SK-N-SH (cell line): ENCODE results near the gene NRBP1. TPM values are rescaled to one million over a fixed set of nuclear protein-coding genes. Genes with fewer than 3 reads are reported as not detected.
A peak's percentile ranks its signal among the peaks of the same experiment; 100 is the strongest.

Source experiments
- CTCF ChIA-PET: fragments of 300-600, 350-600 bp; formaldehyde crosslinking; extraction: SDS; loops from one replicate; lab custom pipeline; 2021; lab: Yijun Ruan, JAX
- POLR2A ChIA-PET: fragments of 350-600 bp; sonication (Branson Sonifier 250); formaldehyde crosslinking; extraction: SDS; loops from one replicate; lab custom pipeline; 2020; ENCODE audit warnings: antibody characterized with exemption, inconsistent platforms; lab: Yijun Ruan, JAX
- DNase-seq: peaks from one replicate; pipeline ENCODE4 v3.0.0; 2012
- H2AFZ ChIP-seq: fragments of 200-600 bp; sonication (generic); 2 replicates; pipeline ENCODE4 v1.8.1; 2016; ENCODE audit warnings: antibody characterized with exemption, mild to moderate bottlenecking, low read depth
- H3F3A ChIP-seq: fragments of 200-600 bp; sonication (generic); replicated peaks from 2 replicates; pipeline ENCODE3; 2016; ENCODE audit warnings: antibody characterized with exemption, mild to moderate bottlenecking; ENCODE audit not compliant: insufficient read depth
- H3K27ac ChIP-seq, 2 experiments: fragments of 200-500 bp in 1 of 2; fragments of 200-600 bp in 1 of 2; sonication (Bioruptor generic) in 1 of 2; sonication (generic), shearing (Covaris generic) in 1 of 2; 2 replicates each; pipeline versions ENCODE4 v1.5.1 to v1.6.1; 2014 to 2016; ENCODE audit warnings: low read depth in 2 of 2, inconsistent platforms in 1 of 2, low read length in 1 of 2, mild to moderate bottlenecking in 1 of 2, mixed read lengths in 1 of 2
- H3K27me3 ChIP-seq: fragments of 200-600 bp; sonication (generic), shearing (Covaris generic); 2 replicates; pipeline ENCODE4 v1.6.1; 2016; ENCODE audit warnings: mixed run types; ENCODE audit not compliant: insufficient read depth
- H3K36me3 ChIP-seq, 2 experiments: fragments of 200-500 bp in 1 of 2; fragments of 200-600 bp in 1 of 2; sonication (Bioruptor generic) in 1 of 2; sonication (generic) in 1 of 2; replicated peaks in 1 of 2; 2 replicates each; pipeline versions ENCODE3 to v1.5.1; 2014 to 2016; ENCODE audit warnings: low read length in 1 of 2, mild to moderate bottlenecking in 1 of 2; ENCODE audit not compliant: insufficient read depth in 2 of 2, control insufficient read depth in 1 of 2
- H3K4me1 ChIP-seq, 2 experiments: fragments of 200-500 bp in 1 of 2; fragments of 200-600 bp in 1 of 2; sonication (Bioruptor generic) in 1 of 2; sonication (generic), shearing (Covaris generic) in 1 of 2; 2 replicates each; pipeline versions ENCODE4 v1.5.1 to v1.6.1; 2014 to 2016; ENCODE audit warnings: low read depth in 1 of 2, low read length in 1 of 2, mixed run types in 1 of 2; ENCODE audit not compliant: insufficient read depth in 2 of 2, control insufficient read depth in 1 of 2
- H3K4me2 ChIP-seq: fragments of 200-600 bp; sonication (generic), shearing (Covaris generic); 2 replicates; pipeline ENCODE4 v1.6.1; 2017; ENCODE audit warnings: mixed run types
- H3K4me3 ChIP-seq, 2 experiments: fragments of 200-500 bp in 1 of 2; fragments of 200-600 bp in 1 of 2; sonication (Bioruptor generic) in 1 of 2; sonication (generic), shearing (Covaris generic) in 1 of 2; 2 replicates each; pipeline versions ENCODE4 v1.5.1 to v1.8.1; 2014 to 2016; ENCODE audit warnings: low read depth in 2 of 2, inconsistent platforms in 1 of 2, low read length in 1 of 2, mild to moderate bottlenecking in 1 of 2, mixed read lengths in 1 of 2, moderate library complexity in 1 of 2
- H3K79me2 ChIP-seq: fragments of 200-600 bp; sonication (generic); 2 replicates; pipeline ENCODE4 v1.8.1; 2017; ENCODE audit warnings: mild to moderate bottlenecking; ENCODE audit not compliant: insufficient read depth
- H3K9ac ChIP-seq: fragments of 200-600 bp; sonication (generic); 2 replicates; pipeline ENCODE4 v1.6.1; 2017; ENCODE audit warnings: mixed run types
- H3K9me2 ChIP-seq: fragments of 200-600 bp; sonication (generic); 2 replicates; pipeline ENCODE4 v1.6.1; 2017; ENCODE audit warnings: mixed run types
- H3K9me3 ChIP-seq: fragments of 200-600 bp; sonication (generic); 2 replicates; pipeline ENCODE4 v1.6.1; 2017; ENCODE audit warnings: mixed run types, mild to moderate bottlenecking, moderate library complexity
- H4K20me1 ChIP-seq: fragments of 200-600 bp; sonication (generic); 2 replicates; pipeline ENCODE4 v1.6.1; 2017; ENCODE audit warnings: mild to moderate bottlenecking, mixed run types; ENCODE audit not compliant: insufficient read depth
- CHD2 ChIP-seq: fragments of 150-350 bp; IDR thresholded peaks from 2 replicates; pipeline ENCODE4 v1.6.1; 2018; ENCODE audit warnings: low read length; ENCODE audit not compliant: partially characterized antibody
- FOSL2 ChIP-seq: IDR thresholded peaks from 2 replicates; pipeline ENCODE4 v1.4.0; 2012; ENCODE audit warnings: low read depth, mild to moderate bottlenecking, moderate library complexity, borderline replicate concordance
- FOXM1 ChIP-seq: IDR thresholded peaks from 2 replicates; pipeline ENCODE4 v1.4.0; 2012; ENCODE audit warnings: low read depth, mild to moderate bottlenecking
- GABPA ChIP-seq: IDR thresholded peaks from 2 replicates; pipeline ENCODE4 v1.4.0; 2012; ENCODE audit warnings: low read depth, mild to moderate bottlenecking
- NFIC ChIP-seq: IDR thresholded peaks from 2 replicates; pipeline ENCODE4 v1.4.0; 2012; ENCODE audit warnings: borderline replicate concordance
- RXRA ChIP-seq: IDR thresholded peaks from 2 replicates; pipeline ENCODE4 v1.4.0; 2012; ENCODE audit warnings: low read depth, mild to moderate bottlenecking, borderline replicate concordance
- SMC3 ChIP-seq: IDR thresholded peaks from 2 replicates; pipeline ENCODE4 v1.6.1; 2012; ENCODE audit warnings: low read depth, low read length, improper control_type of control experiment
- TAF1 ChIP-seq: IDR thresholded peaks from 2 replicates; pipeline ENCODE4 v1.6.1; 2012; ENCODE audit warnings: low read depth, mild to moderate bottlenecking, low read length, moderate library complexity, borderline replicate concordance
- WGBS: methylation state at CpG from one replicate; pipeline ENCODE4 v1.1.6; 2017; ENCODE audit warnings: low lambda C conversion rate; 5-methylcytosine and 5-hydroxymethylcytosine counted together
- polyA plus RNA-seq, 3 experiments: library from polyadenylated mRNA; depleted of rRNA; stranded (reverse); fragments of >200 nt; gene quantifications; 2 replicates each; pipeline ENCODE4 v1.2.3, GENCODE V29; 2012
- TF ChIP-seq, protein P1 (sequence below): IDR thresholded peaks from 2 replicates; pipeline ENCODE4 v1.6.1; 2012; ENCODE audit warnings: mild to moderate bottlenecking, low read depth, low read length, moderate library complexity
- TF ChIP-seq, protein P2 (sequence below): fragments of 150-350 bp; IDR thresholded peaks from 2 replicates; pipeline ENCODE4 v1.6.1; 2017; ENCODE audit warnings: antibody characterized with exemption, low read length, low read depth, borderline replicate concordance
- TF ChIP-seq, protein P3 (sequence below): IDR thresholded peaks from 2 replicates; pipeline ENCODE4 v1.4.0; 2012; ENCODE audit warnings: low read depth, borderline replicate concordance
- TF ChIP-seq, protein P4 (sequence below): IDR thresholded peaks from 2 replicates; pipeline ENCODE4 v1.4.0; 2012; ENCODE audit warnings: low read depth

Gene NRBP1
- polyA plus RNA-seq, 1 of the 3 experiments (the other 2 are of a cell fraction) = 182 TPM

DNA sequence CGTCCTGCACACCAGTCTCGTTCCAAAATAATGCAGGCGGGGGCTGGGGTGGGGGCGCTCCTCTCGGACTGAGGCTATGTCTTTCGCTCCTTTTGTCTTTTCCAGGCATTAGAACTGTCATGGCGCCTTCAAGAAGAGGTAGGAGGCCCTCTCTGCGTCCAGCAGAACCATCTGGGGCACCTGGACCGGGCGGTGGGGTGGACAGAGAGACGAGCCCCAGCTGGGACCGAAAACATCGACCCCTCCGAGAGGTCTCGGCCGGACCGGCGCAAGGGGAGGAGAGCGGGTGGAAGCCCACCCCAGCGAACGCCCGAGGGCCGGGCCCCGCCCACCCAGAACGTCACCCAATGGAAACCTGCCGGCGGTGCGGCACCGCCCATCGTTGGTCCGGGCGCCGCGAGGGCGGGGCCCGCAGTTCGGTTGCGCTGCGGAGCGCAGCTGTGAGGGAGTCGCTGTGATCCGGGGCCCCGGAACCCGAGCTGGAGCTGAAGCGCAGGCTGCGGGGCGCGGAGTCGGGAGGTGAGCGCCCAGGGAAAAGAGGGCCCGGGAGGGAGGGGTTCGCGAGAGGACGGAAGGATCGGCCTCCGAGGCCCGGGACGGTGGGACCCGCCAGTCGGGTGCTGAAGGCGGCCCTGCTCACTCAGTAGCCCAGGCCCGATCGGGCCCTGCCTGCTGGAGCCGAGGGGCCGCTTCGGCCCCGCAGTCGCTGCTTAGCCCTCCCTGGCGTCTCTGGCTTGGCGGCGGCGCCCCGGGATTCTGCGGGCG lies at the start of gene NRBP1 (continued):
- TF ChIP-seq, protein P1, sequence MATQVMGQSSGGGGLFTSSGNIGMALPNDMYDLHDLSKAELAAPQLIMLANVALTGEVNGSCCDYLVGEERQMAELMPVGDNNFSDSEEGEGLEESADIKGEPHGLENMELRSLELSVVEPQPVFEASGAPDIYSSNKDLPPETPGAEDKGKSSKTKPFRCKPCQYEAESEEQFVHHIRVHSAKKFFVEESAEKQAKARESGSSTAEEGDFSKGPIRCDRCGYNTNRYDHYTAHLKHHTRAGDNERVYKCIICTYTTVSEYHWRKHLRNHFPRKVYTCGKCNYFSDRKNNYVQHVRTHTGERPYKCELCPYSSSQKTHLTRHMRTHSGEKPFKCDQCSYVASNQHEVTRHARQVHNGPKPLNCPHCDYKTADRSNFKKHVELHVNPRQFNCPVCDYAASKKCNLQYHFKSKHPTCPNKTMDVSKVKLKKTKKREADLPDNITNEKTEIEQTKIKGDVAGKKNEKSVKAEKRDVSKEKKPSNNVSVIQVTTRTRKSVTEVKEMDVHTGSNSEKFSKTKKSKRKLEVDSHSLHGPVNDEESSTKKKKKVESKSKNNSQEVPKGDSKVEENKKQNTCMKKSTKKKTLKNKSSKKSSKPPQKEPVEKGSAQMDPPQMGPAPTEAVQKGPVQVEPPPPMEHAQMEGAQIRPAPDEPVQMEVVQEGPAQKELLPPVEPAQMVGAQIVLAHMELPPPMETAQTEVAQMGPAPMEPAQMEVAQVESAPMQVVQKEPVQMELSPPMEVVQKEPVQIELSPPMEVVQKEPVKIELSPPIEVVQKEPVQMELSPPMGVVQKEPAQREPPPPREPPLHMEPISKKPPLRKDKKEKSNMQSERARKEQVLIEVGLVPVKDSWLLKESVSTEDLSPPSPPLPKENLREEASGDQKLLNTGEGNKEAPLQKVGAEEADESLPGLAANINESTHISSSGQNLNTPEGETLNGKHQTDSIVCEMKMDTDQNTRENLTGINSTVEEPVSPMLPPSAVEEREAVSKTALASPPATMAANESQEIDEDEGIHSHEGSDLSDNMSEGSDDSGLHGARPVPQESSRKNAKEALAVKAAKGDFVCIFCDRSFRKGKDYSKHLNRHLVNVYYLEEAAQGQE = no peak
- TF ChIP-seq GABPA (peak; percentile 28), NFIC (no peak), FOSL2 (no peak), CHD2 (no peak)
- TF ChIP-seq, protein P2, sequence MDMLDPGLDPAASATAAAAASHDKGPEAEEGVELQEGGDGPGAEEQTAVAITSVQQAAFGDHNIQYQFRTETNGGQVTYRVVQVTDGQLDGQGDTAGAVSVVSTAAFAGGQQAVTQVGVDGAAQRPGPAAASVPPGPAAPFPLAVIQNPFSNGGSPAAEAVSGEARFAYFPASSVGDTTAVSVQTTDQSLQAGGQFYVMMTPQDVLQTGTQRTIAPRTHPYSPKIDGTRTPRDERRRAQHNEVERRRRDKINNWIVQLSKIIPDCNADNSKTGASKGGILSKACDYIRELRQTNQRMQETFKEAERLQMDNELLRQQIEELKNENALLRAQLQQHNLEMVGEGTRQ = no peak
- TF ChIP-seq, protein P3, sequence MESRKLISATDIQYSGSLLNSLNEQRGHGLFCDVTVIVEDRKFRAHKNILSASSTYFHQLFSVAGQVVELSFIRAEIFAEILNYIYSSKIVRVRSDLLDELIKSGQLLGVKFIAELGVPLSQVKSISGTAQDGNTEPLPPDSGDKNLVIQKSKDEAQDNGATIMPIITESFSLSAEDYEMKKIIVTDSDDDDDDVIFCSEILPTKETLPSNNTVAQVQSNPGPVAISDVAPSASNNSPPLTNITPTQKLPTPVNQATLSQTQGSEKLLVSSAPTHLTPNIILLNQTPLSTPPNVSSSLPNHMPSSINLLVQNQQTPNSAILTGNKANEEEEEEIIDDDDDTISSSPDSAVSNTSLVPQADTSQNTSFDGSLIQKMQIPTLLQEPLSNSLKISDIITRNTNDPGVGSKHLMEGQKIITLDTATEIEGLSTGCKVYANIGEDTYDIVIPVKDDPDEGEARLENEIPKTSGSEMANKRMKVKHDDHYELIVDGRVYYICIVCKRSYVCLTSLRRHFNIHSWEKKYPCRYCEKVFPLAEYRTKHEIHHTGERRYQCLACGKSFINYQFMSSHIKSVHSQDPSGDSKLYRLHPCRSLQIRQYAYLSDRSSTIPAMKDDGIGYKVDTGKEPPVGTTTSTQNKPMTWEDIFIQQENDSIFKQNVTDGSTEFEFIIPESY = no peak; the same call in 1 of the 2 replicates

DNA sequence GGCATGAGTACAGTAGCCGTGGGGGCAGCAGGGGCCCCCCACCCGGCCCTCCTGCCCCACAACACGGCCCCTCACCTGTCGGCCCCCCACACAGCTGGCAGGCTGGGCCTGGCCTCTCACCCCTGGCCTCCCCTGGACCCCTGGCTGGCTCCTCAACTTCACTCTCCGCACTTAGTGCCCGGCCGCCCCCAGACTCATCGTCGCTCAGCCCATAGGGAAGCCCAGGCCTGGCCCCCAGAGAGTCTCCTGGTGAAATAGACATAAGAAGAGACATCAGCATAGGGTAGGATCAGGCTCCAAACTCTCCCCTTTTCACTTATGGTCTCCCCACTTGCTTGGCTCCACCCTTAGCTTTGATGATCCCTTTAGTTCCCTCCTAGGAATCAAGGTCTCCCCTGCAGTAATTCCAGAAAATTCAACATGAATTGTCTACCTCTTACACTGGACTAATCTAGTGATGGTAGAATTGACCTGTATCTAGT lies 49.6 kb upstream of the NRBP1 start:
- H3K9ac ChIP-seq = peak overlapping the region; percentile 77
- H4K20me1 ChIP-seq = peaks cover 4% of the 10 kb centered on the region; the same call in 1 of the 2 replicates
- H3K79me2 ChIP-seq = peaks cover 42% of the 10 kb centered on the region
- no peaks in the 10 kb centered on the region for H3K27me3 ChIP-seq
- no peaks in the 10 kb centered on the region for H3K9me2 ChIP-seq
- no peaks in the 10 kb centered on the region for H3K9me3 ChIP-seq
- WGBS = 87% methylated on average over 9 of the region's 9 CpGs
- no peak for DNase-seq
- POLR2A ChIA-PET = interaction anchor here (1.3 to 4.4 kb wide), 6 partner anchors 8 to 250 kb away, joined by 3 to 34 read pairs (median 18); partner anchors contain the start of genes CCDC121, EIF2B4, GPN1 and GTF3C2
- peak overlapping the region; percentile 89 for H3K4me2 ChIP-seq
- peaks cover 35% of the 10 kb centered on the region for H3F3A ChIP-seq
- H3K4me1 ChIP-seq = peaks cover 15 to 58% of the 10 kb centered on the region in 2 experiments; a peak in 3 of 4 replicates
- H3K4me3 ChIP-seq = peak overlapping the region; percentile 80 to 86; a peak in 3 of 4 replicates
- H2AFZ ChIP-seq = no peak overlapping the region
- TF ChIP-seq, protein P1 = no peak
- TF ChIP-seq TAF1 (no peak), FOXM1 (no peak), SMC3 (no peak), RXRA (no peak)
- TF ChIP-seq, protein P4, sequence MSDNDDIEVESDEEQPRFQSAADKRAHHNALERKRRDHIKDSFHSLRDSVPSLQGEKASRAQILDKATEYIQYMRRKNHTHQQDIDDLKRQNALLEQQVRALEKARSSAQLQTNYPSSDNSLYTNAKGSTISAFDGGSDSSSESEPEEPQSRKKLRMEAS = no peak
- TF ChIP-seq, protein P3 = no peak
- TF ChIP-seq, all 33 proteins: peak for 0
- Histone ChIP-seq H3K36me3 (peaks cover 49 to 79% of the 10 kb centered on the region in 2 experiments), H3K27ac (peak overlapping the region; percentile 68 to 95)
- CTCF ChIA-PET = interaction anchor here (1.3 to 5.7 kb wide), 3 partner anchors 9 to 305 kb away, joined by 4 to 36 read pairs (median 28); partner anchors contain the start of genes EIF2B4, PPM1G and SNX17
